A549 (cell line): Measurements from ENCODE around the gene CYP1A2. TPM values are rescaled to one million over a fixed set of nuclear protein-coding genes. Genes with fewer than 3 reads are reported as not detected.
"Not testable (repeated sequence)": the region's sequence is repeated elsewhere in the genome, so short reads cannot be mapped to it uniquely, and the experiment has no call there.

ENCODE experiments used
- ATAC-seq, 2 experiments: fragments of 200-7000 bp in 1 of 2; fragments of >200 bp in 1 of 2; cut with Nextera tagmentation in 1 of 2; cut with Tn5 transposase in 1 of 2; 3 replicates each; pipeline versions ENCODE4 v1.8.0 to v1.9.1; 2018 to 2020; ENCODE audit warnings: mild to moderate bottlenecking in 1 of 2, moderate library complexity in 1 of 2
- CTCF ChIA-PET: fragments of 300-600 bp; sonication (Branson Sonifier 250); formaldehyde crosslinking; extraction: SDS; loops from one replicate; lab custom pipeline; 2021; ENCODE audit warnings: antibody characterized with exemption, inconsistent platforms; lab: Yijun Ruan, JAX
- POLR2A ChIA-PET: fragments of 350-600 bp; formaldehyde crosslinking; extraction: SDS; loops from one replicate; lab custom pipeline; 2021; ENCODE audit warnings: antibody characterized with exemption, inconsistent platforms; lab: Yijun Ruan, JAX
- DNase-seq, 2 experiments: peaks; one replicate each; pipeline versions ENCODE4 v3.0.0 to v3.0.0-alpha.2; 2011 to 2016; ENCODE audit warnings: low read depth in 1 of 2, low spot score in 1 of 2
- FAIRE-seq: peaks from 2 replicates; lab custom pipeline; 2011; peaks lifted over from hg19 to GRCh38; lab: Jason Lieb, UNC
- H3K27ac ChIP-seq, 2 experiments: fragments of >200 bp; sonication (Bioruptor Twin); formaldehyde crosslinking; 3 replicates each; pipeline ENCODE4 v1.5.1; 2016 to 2017
- H3K4me1 ChIP-seq: fragments of >200 bp; sonication (Bioruptor Twin); formaldehyde crosslinking; 3 replicates; pipeline ENCODE4 v1.6.1; 2016
- H3K4me2 ChIP-seq: fragments of >200 bp; sonication (Bioruptor Twin); formaldehyde crosslinking; 3 replicates; pipeline ENCODE4 v1.6.1; 2016
- H3K4me3 ChIP-seq: fragments of >200 bp; sonication (Bioruptor Twin); formaldehyde crosslinking; 3 replicates; pipeline ENCODE4 v1.5.1; 2016
- H3K9me3 ChIP-seq: fragments of >200 bp; sonication (Bioruptor Twin); formaldehyde crosslinking; 3 replicates; pipeline ENCODE4 v1.6.1; 2016
- EHF ChIP-seq: fragments of 250-450 bp; sonication (Bioruptor Pico); IDR thresholded peaks from 2 replicates; pipeline ENCODE4 v1.5.0; 2020; ENCODE audit warnings: mild to moderate bottlenecking
- EHMT2 ChIP-seq: fragments of 200-600 bp; sonication (generic); IDR thresholded peaks from 2 replicates; pipeline ENCODE4 v1.6.1; 2016; ENCODE audit warnings: antibody characterized with exemption, low read depth, mild to moderate bottlenecking, moderate library complexity
- EP300 ChIP-seq, 2 experiments: fragments of >200 bp; sonication (Bioruptor Twin); formaldehyde crosslinking; IDR thresholded peaks; 2 replicates in 1 of 2; 3 replicates in 1 of 2; pipeline ENCODE4 v1.6.1; 2016 to 2017
- FOSB ChIP-seq: fragments of 250-450 bp; sonication (Bioruptor Pico); IDR thresholded peaks from 2 replicates; pipeline ENCODE4 v1.5.0; 2020; ENCODE audit warnings: mild to moderate bottlenecking, moderate library complexity
- FOSL2 ChIP-seq, 2 experiments: fragments of 450-650 bp in 1 of 2; fragments of >200 bp in 1 of 2; sonication (Bioruptor Twin) in 1 of 2; formaldehyde crosslinking; IDR thresholded peaks; 2 replicates each; pipeline versions ENCODE4 v1.5.0 to v1.6.1; 2016 to 2020; ENCODE audit warnings: mild to moderate bottlenecking in 1 of 2, moderate library complexity in 1 of 2
- GATA3 ChIP-seq: IDR thresholded peaks from 2 replicates; pipeline ENCODE4 v1.6.1; 2012; ENCODE audit warnings: borderline replicate concordance
- HDAC2 ChIP-seq: fragments of 200-600 bp; sonication (generic); IDR thresholded peaks from 2 replicates; pipeline ENCODE4 v1.6.1; 2016
- HOXB13 ChIP-seq: fragments of 250-450 bp; sonication (Bioruptor Pico); IDR thresholded peaks from 2 replicates; pipeline ENCODE4 v1.5.0; 2020; ENCODE audit warnings: low read depth, mild to moderate bottlenecking, moderate library complexity
- MAZ ChIP-seq: fragments of 150-350 bp; IDR thresholded peaks from 2 replicates; pipeline ENCODE4 v1.6.1; 2014; ENCODE audit warnings: antibody characterized with exemption, low read depth, low read length, borderline replicate concordance
- NFE2L2 ChIP-seq: fragments of 150-350 bp; conservative IDR thresholded peaks from 2 replicates; pipeline ENCODE4 v1.6.1; 2014; ENCODE audit warnings: low read length
- NPAS2 ChIP-seq: fragments of 250-450 bp; sonication (Bioruptor Pico); IDR thresholded peaks from 2 replicates; pipeline ENCODE4 v1.8.0; 2022; ENCODE audit warnings: mild to moderate bottlenecking, moderate library complexity, borderline replicate concordance
- NR3C1 ChIP-seq: fragments of >200 bp; sonication (Bioruptor Twin); formaldehyde crosslinking; IDR thresholded peaks from 3 replicates; pipeline ENCODE4 v1.6.1; 2017
- PHF8 ChIP-seq: fragments of 200-600 bp; sonication (generic); IDR thresholded peaks from 2 replicates; pipeline ENCODE4 v1.6.1; 2016; ENCODE audit warnings: low read depth, mild to moderate bottlenecking, antibody characterized with exemption, moderate library complexity, borderline replicate concordance
- POLR2A ChIP-seq: IDR thresholded peaks from 2 replicates; pipeline ENCODE4 v1.6.1; 2012; ENCODE audit warnings: mild to moderate bottlenecking, low read length
- RARB ChIP-seq: fragments of 250-450 bp; sonication (Bioruptor Pico); IDR thresholded peaks from 2 replicates; pipeline ENCODE4 v1.8.0; 2021; ENCODE audit warnings: mild to moderate bottlenecking, moderate library complexity
- SMC3 ChIP-seq: fragments of >200 bp; sonication (Bioruptor Twin); formaldehyde crosslinking; IDR thresholded peaks from 3 replicates; pipeline ENCODE4 v1.6.1; 2018; ENCODE audit warnings: inconsistent platforms
- TP53 ChIP-seq: fragments of 250-450 bp; sonication (Bioruptor Pico); IDR thresholded peaks from 2 replicates; pipeline ENCODE4 v1.5.0; 2021; ENCODE audit warnings: mild to moderate bottlenecking, moderate library complexity
- ZFP36 ChIP-seq: fragments of 450-650 bp; IDR thresholded peaks from 2 replicates; pipeline ENCODE4 v1.6.1; 2014; ENCODE audit warnings: borderline replicate concordance; ENCODE audit not compliant: partially characterized antibody
- ZSCAN20 ChIP-seq: fragments of 250-450 bp; sonication (Bioruptor Pico); IDR thresholded peaks from 2 replicates; pipeline ENCODE4 v1.8.0; 2022; ENCODE audit warnings: mild to moderate bottlenecking, moderate library complexity
- WGBS: methylation state at CpG from one replicate; pipeline ENCODE4 v1.1.6; 2017; ENCODE audit errors: missing lambda C conversion rate; 5-methylcytosine and 5-hydroxymethylcytosine counted together
- polyA plus RNA-seq, 4 experiments: library from polyadenylated mRNA; depleted of rRNA in 3 of 4; stranded (reverse); fragments of >200 nt; fragmentation: RNase III in 1 of 4; extraction: RNeasy Plus Mini Kit Qiagen cat#74134 plus additional on column Dnase treatment in 1 of 4; gene quantifications; 2 replicates in 3 of 4; 3 replicates in 1 of 4; pipeline ENCODE4 v1.2.3, GENCODE V29; 2011 to 2017
- TF ChIP-seq, protein P1 (sequence below): fragments of 450-650 bp; IDR thresholded peaks from 2 replicates; pipeline ENCODE4 v1.6.1; 2014; ENCODE audit warnings: antibody characterized with exemption

Gene CYP1A2
- polyA plus RNA-seq, 2 of the 4 experiments (the other 2 are of a cell fraction): not detected

DNA sequence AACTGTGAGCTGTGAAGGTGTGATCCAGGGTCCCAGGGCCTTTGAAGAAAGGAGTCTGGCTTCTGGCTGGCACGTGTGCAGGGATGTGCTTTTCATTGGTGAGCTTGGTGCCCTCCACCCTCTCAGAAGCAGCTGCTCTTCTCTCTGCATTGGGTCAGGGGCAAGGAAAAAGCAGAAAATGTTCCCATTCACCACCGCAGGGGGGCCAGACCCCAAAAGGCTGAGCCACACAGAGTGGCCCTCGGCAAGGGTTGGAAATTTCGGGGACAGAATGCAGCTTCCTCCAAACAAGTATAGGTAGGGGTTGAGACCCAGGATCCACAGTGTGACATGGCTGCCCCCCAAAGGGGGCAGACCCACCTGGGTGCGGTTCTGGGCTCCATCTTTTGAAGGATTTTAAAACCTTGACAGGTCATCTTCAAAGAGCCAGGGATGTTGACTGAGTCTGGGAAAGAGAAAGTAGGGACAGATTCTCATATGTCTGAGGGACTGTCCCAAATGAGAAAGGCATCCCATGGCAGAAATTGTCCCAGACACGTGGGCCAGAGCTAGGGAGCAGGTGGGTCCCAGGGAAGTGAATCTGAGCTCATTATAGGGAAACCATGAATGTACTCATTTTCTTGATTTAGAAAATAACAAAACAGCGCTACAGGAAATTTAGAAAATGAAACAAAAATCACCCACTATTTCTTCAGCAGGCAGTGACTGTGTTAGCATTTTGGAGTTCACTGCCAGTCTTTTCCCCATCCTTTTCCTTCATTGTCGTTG is 36.0 kb downstream of the CYP1A2 start (continued):
- TF ChIP-seq EP300 (IDR thresholded peaks at IDR 0.05): no peak
- TF ChIP-seq, all 56 proteins: peak for 0

DNA sequence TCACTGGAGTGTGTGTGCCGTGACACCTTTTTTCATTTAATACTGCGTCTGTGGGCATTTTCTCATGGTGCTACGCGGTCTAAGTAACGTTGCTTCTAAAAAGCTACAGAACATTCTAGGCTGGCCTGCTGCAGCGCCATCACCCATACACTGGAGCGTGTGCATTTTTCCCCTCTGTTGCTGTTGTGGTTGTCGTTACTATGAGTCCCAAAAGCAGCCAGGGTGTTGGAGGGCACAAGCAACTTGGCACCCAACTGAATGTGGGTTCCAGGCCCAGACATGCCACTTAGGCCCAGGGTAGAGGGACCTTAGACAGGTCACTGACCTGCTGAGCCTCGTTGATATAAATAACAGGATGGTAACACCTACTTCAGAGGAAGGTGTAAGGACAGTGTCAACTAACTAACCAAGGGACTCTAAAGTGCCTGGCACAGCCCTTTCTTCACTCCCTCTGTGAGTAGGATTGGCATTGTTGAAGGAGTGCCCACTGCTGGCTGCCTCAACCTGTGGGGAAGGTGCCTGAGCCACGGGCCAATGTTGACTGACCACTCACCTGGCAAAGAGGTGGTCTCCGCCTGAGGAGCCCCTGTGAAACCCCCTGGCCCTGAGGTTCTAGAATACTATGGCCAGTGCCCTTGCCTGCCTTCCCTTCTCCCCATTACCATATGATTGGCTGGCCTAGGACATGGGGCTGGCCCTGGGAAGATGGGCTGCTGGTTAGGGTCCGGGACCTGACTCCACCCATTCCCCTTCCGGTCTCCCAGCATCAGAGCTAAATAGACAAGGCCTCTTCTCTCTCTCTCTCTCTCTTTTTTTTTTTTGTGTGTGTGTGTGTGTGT is 36.8 kb downstream of the CYP1A2 start:
- WGBS: 90% methylated on average over 13 of the region's 13 CpGs
- Histone ChIP-seq H3K4me3 (no peak overlapping the region), H3K9me3 (no peaks in the 10 kb centered on the region), H3K4me1 (peaks cover 35% of the 10 kb centered on the region), H3K4me2 (no peak overlapping the region), H3K27ac (no peak overlapping the region)
- FAIRE-seq: no peak
- ChIA-PET POLR2A (no interaction called here), CTCF (interaction anchor here (5.2 to 66.7 kb wide), 4 partner anchors 5 to 151 kb away, joined by 24 to 1908 read pairs (median 1073); partner anchors contain the start of genes CPLX3, CSK, LMAN1L and ULK3)
- ATAC-seq: no peak
- DNase-seq: no peak
- TF ChIP-seq FOSL2 (IDR thresholded peaks at IDR 0.05) (no peak), FOSL2 (CRISPR knock-in tag; IDR thresholded peaks at IDR 0.05) (no peak), EHMT2 (no peak), EHF (CRISPR knock-in tag) (no peak), NPAS2 (no peak), PHF8 (no peak)

DNA sequence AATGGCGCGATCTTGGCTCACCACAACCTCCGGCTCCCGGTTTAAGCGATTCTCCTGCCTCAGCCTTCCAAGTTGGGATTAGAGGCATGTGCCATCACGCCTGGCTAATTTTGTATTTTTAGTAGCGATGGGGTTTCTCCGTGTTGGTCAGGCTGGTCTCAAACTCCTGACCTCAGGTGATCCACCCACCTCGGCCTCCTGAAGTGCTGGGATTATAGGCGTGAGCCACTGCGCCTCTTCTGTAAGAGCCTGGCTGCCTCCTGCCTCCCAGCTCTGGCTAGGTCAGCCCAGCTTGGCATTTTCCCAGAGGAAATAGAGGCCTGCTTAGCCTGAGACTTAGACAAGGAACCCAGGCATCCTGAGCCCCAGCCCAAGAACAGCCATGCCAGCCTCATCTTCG is 37.4 kb downstream of the CYP1A2 start:
- CTCF ChIA-PET: interaction anchor here (0.6 to 66.7 kb wide), 5 partner anchors 5 to 1047 kb away, joined by 3 to 1908 read pairs (median 24); partner anchors contain the start of genes CPLX3, CSK, LMAN1L and ULK3
- H3K27ac ChIP-seq, H3K4me2 ChIP-seq, ATAC-seq, H3K9me3 ChIP-seq, DNase-seq, H3K4me3 ChIP-seq, POLR2A ChIA-PET, FAIRE-seq: not testable (repeated sequence)
- H3K4me1 ChIP-seq: peaks cover 36% of the 10 kb centered on the region
- 95% methylated on average over 11 of the region's 12 CpGs for WGBS

DNA sequence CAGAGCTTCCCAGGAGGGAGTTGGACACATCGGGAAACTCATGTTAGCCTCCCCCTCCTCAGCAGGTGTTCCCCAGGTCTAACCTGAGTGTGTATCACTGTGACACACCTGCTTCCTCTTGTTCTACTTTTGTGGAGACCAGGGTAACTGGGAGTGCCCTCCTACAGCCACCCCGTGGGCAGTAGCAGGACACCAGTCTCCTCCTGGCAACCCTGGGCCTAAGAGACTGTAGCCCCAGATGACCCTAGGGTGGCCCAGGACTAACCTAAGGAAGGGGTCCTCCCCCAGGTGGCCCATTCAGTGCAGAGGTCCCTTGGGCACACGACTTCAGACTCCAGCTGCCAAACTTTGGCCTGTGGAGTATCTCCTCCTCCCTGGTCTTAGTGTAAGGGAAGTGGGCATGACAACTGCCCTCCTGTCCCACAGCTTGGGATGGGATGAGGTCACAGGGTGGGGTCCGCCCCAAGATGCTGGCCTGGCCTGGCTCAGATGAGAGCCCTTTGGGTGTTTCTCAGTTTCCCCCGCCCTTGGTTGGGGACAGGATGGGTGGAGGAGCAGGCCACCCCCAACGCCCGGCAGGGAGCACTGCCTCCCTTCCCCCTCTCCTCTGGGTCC is 38.0 kb downstream of the CYP1A2 start:
- DNase-seq (no peak), ATAC-seq (no peak), FAIRE-seq (no peak)
- H3K9me3 ChIP-seq: no peaks in the 10 kb centered on the region
- H3K27ac ChIP-seq: no peak overlapping the region
- ChIA-PET POLR2A (no interaction called here), CTCF (interaction anchor here (0.6 to 66.7 kb wide), 7 partner anchors 4 to 1047 kb away, joined by 3 to 1908 read pairs (median 5); partner anchors contain the start of genes CPLX3, CSK, LMAN1L and ULK3)
- no peak overlapping the region for H3K4me2 ChIP-seq
- peaks cover 31% of the 10 kb centered on the region for H3K4me1 ChIP-seq
- no peak overlapping the region for H3K4me3 ChIP-seq
- TF ChIP-seq, protein P1, sequence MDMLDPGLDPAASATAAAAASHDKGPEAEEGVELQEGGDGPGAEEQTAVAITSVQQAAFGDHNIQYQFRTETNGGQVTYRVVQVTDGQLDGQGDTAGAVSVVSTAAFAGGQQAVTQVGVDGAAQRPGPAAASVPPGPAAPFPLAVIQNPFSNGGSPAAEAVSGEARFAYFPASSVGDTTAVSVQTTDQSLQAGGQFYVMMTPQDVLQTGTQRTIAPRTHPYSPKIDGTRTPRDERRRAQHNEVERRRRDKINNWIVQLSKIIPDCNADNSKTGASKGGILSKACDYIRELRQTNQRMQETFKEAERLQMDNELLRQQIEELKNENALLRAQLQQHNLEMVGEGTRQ: no peak
- no peak for TF ChIP-seq NR3C1
- no peak for TF ChIP-seq TP53 (CRISPR knock-in tag)
- no peak for TF ChIP-seq EHMT2
- no peak for TF ChIP-seq HOXB13 (CRISPR knock-in tag)
- no peak for TF ChIP-seq RARB (CRISPR knock-in tag)
- TF ChIP-seq POLR2A: no peak
- no peak for TF ChIP-seq SMC3
- no peak for TF ChIP-seq ZSCAN20 (CRISPR knock-in tag)
- TF ChIP-seq MAZ: no peak
- no peak for TF ChIP-seq NFE2L2
- no peak for TF ChIP-seq HDAC2
- TF ChIP-seq ZFP36: no peak
- no peak for TF ChIP-seq GATA3
- TF ChIP-seq FOSB: no peak
- WGBS: 85% methylated on average over 5 of the region's 7 CpGs
